SW480 (cell line): ENCODE results near the gene CDHR5.
A peak's percentile ranks its signal among the peaks of the same experiment; 100 is the strongest.
"Not testable (repeated sequence)": the region's sequence is repeated elsewhere in the genome, so short reads cannot be mapped to it uniquely, and the experiment has no call there.

Experiments used
- DNase-seq: peaks from one replicate; pipeline ENCODE4 v3.0.0-alpha.2; 2016; ENCODE audit warnings: low spot score

CDHR5 gene

GRCh38 chr11:624705-625635 lies at the start of gene CDHR5:
CDHR5 (minus strand) TSS chr11:624955; CDS start chr11:624902, 53 bp downstream.
- DNase-seq, result no peak

- DNase-seq, result no peak
Observed at GRCh38 chr11:674406-674805, 49.7 kb upstream of the CDHR5 start.

GRCh38 chr11:673866-674265 lies 49.1 kb upstream of the CDHR5 start:
- DNase-seq, result no peak

GRCh38 chr11:665704-666281 lies 41.0 kb upstream of the CDHR5 start:
- no peak for DNase-seq

GRCh38 chr11:665062-665703 lies 40.4 kb upstream of the CDHR5 start:
- no peak for DNase-seq

GRCh38 chr11:662689-663274 lies 38.0 kb upstream of the CDHR5 start:
- peak; percentile 22 for DNase-seq

GRCh38 chr11:660681-661444 lies 36.1 kb upstream of the CDHR5 start:
- no peak for DNase-seq

- DNase-seq, result no peak
Observed at GRCh38 chr11:660281-660680, 35.5 kb upstream of the CDHR5 start.

GRCh38 chr11:659532-660085 lies 34.9 kb upstream of the CDHR5 start:
- DNase-seq, result no peak

GRCh38 chr11:657691-658126 lies 33.0 kb upstream of the CDHR5 start:
- DNase-seq, result no peak

- no peak for DNase-seq
Observed at GRCh38 chr11:656866-657265, 32.1 kb upstream of the CDHR5 start.

- no peak for DNase-seq
Observed at GRCh38 chr11:656426-656825, 31.7 kb upstream of the CDHR5 start.

- no peak for DNase-seq
Observed at GRCh38 chr11:655036-655726, 30.4 kb upstream of the CDHR5 start.

- DNase-seq, result not testable (repeated sequence)
Observed at GRCh38 chr11:654444-654843, 29.7 kb upstream of the CDHR5 start.

- no peak for DNase-seq
Observed at GRCh38 chr11:653837-654236, 29.1 kb upstream of the CDHR5 start.

- DNase-seq, result not testable (repeated sequence)
Observed at GRCh38 chr11:653136-653535, 28.4 kb upstream of the CDHR5 start.

- no peak for DNase-seq
Observed at GRCh38 chr11:650482-650881, 25.7 kb upstream of the CDHR5 start.

- DNase-seq, result not testable (repeated sequence)
Observed at GRCh38 chr11:647672-648158, 23.0 kb upstream of the CDHR5 start.

- DNase-seq, result no peak
Observed at GRCh38 chr11:646214-646613, 21.5 kb upstream of the CDHR5 start.

- DNase-seq, result no peak
Observed at GRCh38 chr11:645536-645935, 20.8 kb upstream of the CDHR5 start.
